GM13976 (cell line): ENCODE data around the gene AHSP.
"Not testable (repeated sequence)": the region's sequence is repeated elsewhere in the genome, so short reads cannot be mapped to it uniquely, and the experiment has no call there.

Experiments used
- DNase-seq: peaks from one replicate; pipeline ENCODE4 v3.0.0; 2012; ENCODE audit warnings: low spot score
- in situ Hi-C: fragments of 300-500 bp; cut with MboI; formaldehyde crosslinking; loops from one replicate; pipeline ENCODE4 v1.12.0; 2022; ENCODE audit warnings: low sequenced_read_pairs, mixed read lengths, inconsistent platforms; ENCODE audit not compliant: unreplicated experiment
- TF ChIP-seq, protein P1 (sequence below): IDR thresholded peaks from 2 replicates; pipeline ENCODE4 v1.5.1; 2012; ENCODE audit warnings: borderline replicate concordance, mild to moderate bottlenecking; ENCODE audit not compliant: insufficient read depth; ENCODE audit errors: extremely low read depth, missing control alignments, control extremely low read depth

AHSP gene

DNA sequence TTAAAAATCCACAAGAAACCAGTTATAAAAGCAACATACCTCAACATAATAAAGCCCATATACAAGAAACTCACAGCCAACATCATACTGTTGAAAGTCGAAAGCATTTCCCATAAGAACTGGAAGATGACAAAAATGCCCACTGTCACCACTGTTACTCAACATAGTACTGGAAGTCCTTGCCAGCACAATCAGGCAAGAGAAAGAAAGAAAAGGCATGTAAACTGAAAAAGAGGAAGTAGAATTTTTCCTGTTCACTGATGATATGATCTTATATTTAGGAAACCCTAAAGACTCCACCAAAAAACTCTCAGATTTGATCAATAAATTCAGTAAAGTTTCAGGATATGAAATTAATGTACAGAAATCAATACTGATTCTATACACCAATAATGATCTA lies 45.1 kb downstream of the AHSP start:
- DNase-seq: no peak
- in situ Hi-C loops: no loop called here
- TF ChIP-seq, protein P1, sequence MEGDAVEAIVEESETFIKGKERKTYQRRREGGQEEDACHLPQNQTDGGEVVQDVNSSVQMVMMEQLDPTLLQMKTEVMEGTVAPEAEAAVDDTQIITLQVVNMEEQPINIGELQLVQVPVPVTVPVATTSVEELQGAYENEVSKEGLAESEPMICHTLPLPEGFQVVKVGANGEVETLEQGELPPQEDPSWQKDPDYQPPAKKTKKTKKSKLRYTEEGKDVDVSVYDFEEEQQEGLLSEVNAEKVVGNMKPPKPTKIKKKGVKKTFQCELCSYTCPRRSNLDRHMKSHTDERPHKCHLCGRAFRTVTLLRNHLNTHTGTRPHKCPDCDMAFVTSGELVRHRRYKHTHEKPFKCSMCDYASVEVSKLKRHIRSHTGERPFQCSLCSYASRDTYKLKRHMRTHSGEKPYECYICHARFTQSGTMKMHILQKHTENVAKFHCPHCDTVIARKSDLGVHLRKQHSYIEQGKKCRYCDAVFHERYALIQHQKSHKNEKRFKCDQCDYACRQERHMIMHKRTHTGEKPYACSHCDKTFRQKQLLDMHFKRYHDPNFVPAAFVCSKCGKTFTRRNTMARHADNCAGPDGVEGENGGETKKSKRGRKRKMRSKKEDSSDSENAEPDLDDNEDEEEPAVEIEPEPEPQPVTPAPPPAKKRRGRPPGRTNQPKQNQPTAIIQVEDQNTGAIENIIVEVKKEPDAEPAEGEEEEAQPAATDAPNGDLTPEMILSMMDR: no peak

DNA sequence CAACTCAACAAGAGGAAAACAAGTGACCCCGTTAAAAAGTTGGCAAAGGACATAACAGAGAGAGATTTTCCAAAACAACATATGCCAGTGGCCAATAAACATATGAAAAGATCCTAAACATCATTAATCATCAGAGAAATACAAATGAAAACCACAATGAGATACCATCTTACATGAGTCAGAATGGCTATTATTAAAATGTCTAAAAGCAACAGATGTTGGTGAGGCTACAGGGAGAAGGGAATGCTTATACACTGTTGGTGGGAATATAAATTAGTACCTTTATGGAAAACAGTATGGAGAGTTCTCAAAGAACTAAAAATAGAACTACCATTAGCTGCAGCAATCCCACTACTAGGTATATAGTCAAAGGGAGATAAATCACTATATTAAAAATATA lies 46.5 kb downstream of the AHSP start:
- in situ Hi-C loops, DNase-seq: not testable (repeated sequence)

DNA sequence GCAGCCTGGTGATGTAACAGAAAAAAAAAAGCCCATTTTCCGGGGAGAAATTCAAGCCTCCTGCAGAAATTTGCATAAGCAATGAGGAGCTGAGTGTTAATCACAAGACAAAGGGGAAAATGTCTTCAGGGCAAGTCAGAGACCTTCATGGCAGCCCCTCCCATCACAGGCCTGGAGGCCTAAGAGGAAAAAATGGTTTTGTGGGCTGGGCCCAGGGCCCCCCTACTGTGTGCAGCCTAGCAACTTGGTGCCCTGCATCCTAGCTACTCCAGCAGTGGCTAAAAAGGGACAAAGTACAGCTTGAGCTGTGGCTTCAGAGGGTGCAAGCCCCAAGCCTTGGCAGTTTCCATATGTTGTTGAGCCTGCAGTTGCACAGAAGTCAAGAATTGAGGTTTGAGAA lies 49.7 kb downstream of the AHSP start:
- no peak for DNase-seq
- TF ChIP-seq, protein P1: no peak
- in situ Hi-C loops: no loop called here
